Spinal cord (tissue), 10 donors: ENCODE results near the gene CTCFL. TPM values are rescaled to one million over a fixed set of nuclear protein-coding genes. Genes with fewer than 3 reads are reported as not detected.

Source experiments
- DNase-seq, 6 donors: peaks; one replicate each; pipeline versions ENCODE4 v3.0.0 to v3.0.0-alpha.2; 2013 to 2015; ENCODE audit warnings: low spot score in 6 of 6, low read depth in 4 of 6
- H3K27ac ChIP-seq: one replicate; pipeline ENCODE4 v1.5.1; 2013; ENCODE audit warnings: low read depth, low read length, control low read depth
- H3K27me3 ChIP-seq: one replicate; pipeline ENCODE4 v1.6.1; 2013; ENCODE audit warnings: low read length; ENCODE audit not compliant: control insufficient read depth, insufficient read depth
- H3K36me3 ChIP-seq: one replicate; pipeline ENCODE4 v1.6.1; 2013; ENCODE audit warnings: low read length; ENCODE audit not compliant: control insufficient read depth, insufficient read depth
- H3K4me1 ChIP-seq: one replicate; pipeline ENCODE4 v1.6.1; 2013; ENCODE audit warnings: low read length; ENCODE audit not compliant: control insufficient read depth, insufficient read depth
- H3K4me3 ChIP-seq: one replicate; pipeline ENCODE4 v1.5.1; 2013; ENCODE audit warnings: low read depth, low read length, control low read depth
- H3K9me3 ChIP-seq: one replicate; pipeline ENCODE4 v1.6.1; 2013; ENCODE audit warnings: low read length; ENCODE audit not compliant: control insufficient read depth, insufficient read depth
- WGBS: methylation state at CpG from one replicate; pipeline ENCODE4 v1.1.5; 2013; ENCODE audit warnings: missing lambda C conversion rate; ENCODE audit not compliant: insufficient coverage; 5-methylcytosine and 5-hydroxymethylcytosine counted together
- polyA plus RNA-seq, 2 donors: library from polyadenylated mRNA; unstranded; fragments of 120-200 nt; gene quantifications; one replicate each; pipeline ENCODE4 v1.2.1, GENCODE V29; 2013; ENCODE audit not compliant: insufficient read length in 2 of 2
- total RNA-seq, 2 donors: library from RNA; depleted of rRNA in 1 of 2; stranded (reverse); fragments of 120-200 nt in 1 of 2; fragments of >200 nt in 1 of 2; gene quantifications; one replicate each; pipeline versions ENCODE4 v1.2.3 to v1.2.4, GENCODE V29; 2013 to 2014
- donor health status: healthy.

CTCFL gene
- total and polyA plus RNA-seq, 4 donors = 0.20 to 0.28 (median 0.25) TPM

- no peaks in the 10 kb centered on the region for H3K27me3 ChIP-seq
- peaks cover 12% of the 10 kb centered on the region for H3K4me1 ChIP-seq
- peak in 1 of 6 donors; percentile 57 for DNase-seq
- no peak overlapping the region for H3K4me3 ChIP-seq
- no peaks in the 10 kb centered on the region for H3K36me3 ChIP-seq
- WGBS = 79% methylated on average over 19 of the region's 21 CpGs
- H3K27ac ChIP-seq = no peak overlapping the region
- no peaks in the 10 kb centered on the region for H3K9me3 ChIP-seq
These were observed 23.5 kb upstream of the CTCFL start for GRCh38 chr20:57548177-57549058.

- no peaks in the 10 kb centered on the region for H3K9me3 ChIP-seq
- 83% methylated on average over 4 of the region's 8 CpGs for WGBS
- H3K4me3 ChIP-seq = no peak overlapping the region
- peak in 2 of 6 donors; percentile 31 to 35 for DNase-seq
- H3K27ac ChIP-seq = no peak overlapping the region
- no peaks in the 10 kb centered on the region for H3K36me3 ChIP-seq
- H3K27me3 ChIP-seq = no peaks in the 10 kb centered on the region
- peaks cover 7% of the 10 kb centered on the region for H3K4me1 ChIP-seq
These were observed 22.2 kb upstream of the CTCFL start for GRCh38 chr20:57546956-57547649.

- no peak overlapping the region for H3K27ac ChIP-seq
- no peaks in the 10 kb centered on the region for H3K36me3 ChIP-seq
- no peaks in the 10 kb centered on the region for H3K27me3 ChIP-seq
- DNase-seq = no peak
- H3K9me3 ChIP-seq = no peaks in the 10 kb centered on the region
- peaks cover 10% of the 10 kb centered on the region for H3K4me1 ChIP-seq
- 71% methylated on average over 9 of the region's 12 CpGs for whole genome bisulfite sequencing
- no peak overlapping the region for H3K4me3 ChIP-seq
These were observed 21.2 kb upstream of the CTCFL start for GRCh38 chr20:57545927-57546662.

GRCh38 chr20:57544838-57545564, 20.1 kb upstream of the CTCFL start:
- Histone ChIP-seq H3K4me1 (peaks cover 14% of the 10 kb centered on the region), H3K27me3 (no peaks in the 10 kb centered on the region), H3K4me3 (no peak overlapping the region), H3K9me3 (no peaks in the 10 kb centered on the region), H3K36me3 (no peaks in the 10 kb centered on the region), H3K27ac (no peak overlapping the region)
- peak in 1 of 6 donors; percentile 31 for DNase-seq
- WGBS = 46% methylated on average over 7 of the region's 12 CpGs

- H3K4me3 ChIP-seq = no peak overlapping the region
- no CpG with 5 or more reads among the region's 2 CpGs for WGBS
- H3K9me3 ChIP-seq = no peaks in the 10 kb centered on the region
- H3K4me1 ChIP-seq = peaks cover 14% of the 10 kb centered on the region
- no peak overlapping the region for H3K27ac ChIP-seq
- DNase-seq = no peak
- no peaks in the 10 kb centered on the region for H3K27me3 ChIP-seq
- no peaks in the 10 kb centered on the region for H3K36me3 ChIP-seq
These were observed 18.8 kb upstream of the CTCFL start for GRCh38 chr20:57543754-57544153.

- H3K27ac ChIP-seq = no peak overlapping the region
- WGBS = 36% methylated on average over 6 of the region's 17 CpGs
These were observed 16.1 kb upstream of the CTCFL start for GRCh38 chr20:57540890-57541580.

GRCh38 chr20:57539889-57540288, 14.9 kb upstream of the CTCFL start:
- Histone ChIP-seq H3K36me3 (no peaks in the 10 kb centered on the region), H3K4me1 (peaks cover 8% of the 10 kb centered on the region), H3K9me3 (peaks cover 3% of the 10 kb centered on the region), H3K4me3 (no peak overlapping the region), H3K27me3 (no peaks in the 10 kb centered on the region), H3K27ac (no peak overlapping the region)
- no peak for DNase-seq
- 85% methylated on average over 10 of the region's 12 CpGs for WGBS

More at GRCh38 chr20:57540890-57541580, 16.1 kb upstream of the CTCFL start:
- Histone ChIP-seq H3K36me3 (no peaks in the 10 kb centered on the region), H3K4me3 (no peak overlapping the region), H3K4me1 (peaks cover 14% of the 10 kb centered on the region), H3K27me3 (no peaks in the 10 kb centered on the region), H3K9me3 (peaks cover 3% of the 10 kb centered on the region)
- peak in 3 of 6 donors; percentile 45 to 81 (median 47) for DNase-seq

GRCh38 chr20:57537822-57538221, 12.9 kb upstream of the CTCFL start:
- Histone ChIP-seq H3K4me3 (no peak overlapping the region), H3K9me3 (peaks cover 4% of the 10 kb centered on the region), H3K27ac (no peak overlapping the region), H3K4me1 (peaks cover 8% of the 10 kb centered on the region), H3K36me3 (no peaks in the 10 kb centered on the region), H3K27me3 (no peaks in the 10 kb centered on the region)
- no CpG with 5 or more reads among the region's 2 CpGs for WGBS
- no peak for DNase-seq
